ENCODE results near the gene ZNF599.
"Not testable (repeated sequence)": the region's sequence is repeated elsewhere in the genome, so short reads cannot be mapped to it uniquely, and the experiment has no call there.

ZNF599 gene

DNA sequence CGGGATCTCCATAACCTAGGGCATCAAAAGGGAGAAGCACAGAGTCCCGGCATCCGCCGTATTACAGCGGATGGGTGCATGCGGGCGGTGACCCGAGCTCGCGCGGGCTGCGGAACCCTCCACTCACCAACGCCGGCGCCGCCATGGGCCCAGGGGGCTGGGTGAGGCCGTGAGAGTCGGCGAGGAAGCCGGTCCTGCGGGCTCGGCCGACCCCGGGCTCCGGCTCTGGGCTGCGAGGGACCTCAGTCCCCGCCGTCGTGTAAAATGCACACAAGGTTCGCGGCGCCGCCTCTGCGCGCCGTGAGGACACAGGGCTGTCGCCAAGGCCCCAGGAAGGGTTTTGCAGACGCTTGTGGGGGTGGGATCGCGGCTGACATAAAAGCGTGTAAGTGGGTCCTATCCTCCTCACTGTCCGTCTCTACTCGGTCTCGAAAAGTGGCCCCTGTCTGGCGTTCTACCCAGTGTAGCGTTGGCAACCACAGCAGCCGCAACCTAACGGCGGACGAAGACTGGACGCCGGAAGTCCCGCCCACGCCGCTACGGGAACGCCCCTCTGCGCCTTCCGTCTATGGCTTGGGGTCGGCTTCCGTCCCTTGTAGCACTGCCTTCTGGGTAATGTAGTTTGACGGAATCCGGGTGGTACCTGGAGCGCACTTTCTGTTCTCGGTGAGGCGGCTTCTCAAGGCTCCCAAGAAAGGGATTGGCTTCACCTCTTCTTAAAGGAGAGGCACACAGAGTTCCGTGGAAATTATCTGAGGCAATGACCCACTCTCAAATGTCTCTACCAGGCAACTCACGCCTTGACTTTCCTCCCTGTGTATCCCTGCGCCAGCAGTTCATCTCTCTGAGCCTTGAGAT is at the start of gene ZNF599:
Gene ZNF599 (minus strand): TSS at position 519 of the 858 bp plus-strand sequence. CDS start 374 bp downstream, at position 145.
- DNase-seq, result peak; percentile 98

- DNase-seq, result peak; percentile 91
Measured at GRCh38 chr19:34818270-34818669, 45.3 kb upstream of the ZNF599 start.

- no peak for DNase-seq
Measured at GRCh38 chr19:34816708-34817107, 43.7 kb upstream of the ZNF599 start.

- DNase-seq, result no peak
Measured at GRCh38 chr19:34808566-34808965, 35.6 kb upstream of the ZNF599 start.

DNA sequence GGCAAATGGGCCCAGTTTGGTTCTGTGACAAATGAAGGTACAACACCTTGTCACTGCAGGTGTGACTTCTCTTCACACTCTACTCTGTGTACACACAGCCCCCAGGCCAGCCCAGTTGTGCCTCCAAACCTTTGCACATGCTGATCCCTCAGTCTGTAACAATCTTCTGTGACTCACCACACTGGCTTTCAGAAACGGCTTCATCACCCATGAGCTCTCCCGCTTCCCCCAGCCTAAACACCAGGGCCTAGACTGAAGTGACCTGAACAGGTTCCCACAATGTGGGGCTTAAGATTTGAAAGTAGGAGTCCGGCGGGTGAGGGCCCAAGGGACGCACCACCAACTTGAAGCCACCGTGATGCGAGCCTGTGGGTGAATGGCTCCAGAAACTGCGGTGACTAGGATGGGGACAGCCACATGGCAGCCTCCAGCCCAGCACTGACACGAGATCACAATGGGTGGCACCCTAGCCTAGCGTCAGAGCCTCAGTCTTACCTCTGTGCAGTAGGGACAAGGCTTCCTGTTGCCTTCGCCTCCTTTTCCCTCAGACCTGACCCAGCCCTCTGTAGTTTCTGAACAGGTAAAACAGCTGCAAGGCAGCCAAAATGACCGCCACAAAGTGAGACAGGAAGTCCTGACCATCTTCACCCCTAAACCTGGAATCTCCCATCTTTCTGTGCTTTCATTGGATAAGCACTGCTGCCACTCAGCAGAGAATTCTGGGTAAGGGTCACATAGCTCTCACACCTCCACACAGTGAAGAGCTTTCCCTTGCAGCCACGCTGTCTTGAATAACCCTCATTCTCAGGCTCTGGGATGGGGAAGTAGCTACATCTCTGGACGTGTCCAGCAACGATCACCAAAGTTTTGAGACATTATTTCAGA is 34.2 kb upstream of the ZNF599 start:
- no peak for DNase-seq

- no peak for DNase-seq
Measured at GRCh38 chr19:34804115-34804514, 31.1 kb upstream of the ZNF599 start.

- DNase-seq, result not testable (repeated sequence)
Measured at GRCh38 chr19:34796953-34797352, 23.9 kb upstream of the ZNF599 start.

- no peak for DNase-seq
Measured at GRCh38 chr19:34794066-34794960, 21.3 kb upstream of the ZNF599 start.

DNA sequence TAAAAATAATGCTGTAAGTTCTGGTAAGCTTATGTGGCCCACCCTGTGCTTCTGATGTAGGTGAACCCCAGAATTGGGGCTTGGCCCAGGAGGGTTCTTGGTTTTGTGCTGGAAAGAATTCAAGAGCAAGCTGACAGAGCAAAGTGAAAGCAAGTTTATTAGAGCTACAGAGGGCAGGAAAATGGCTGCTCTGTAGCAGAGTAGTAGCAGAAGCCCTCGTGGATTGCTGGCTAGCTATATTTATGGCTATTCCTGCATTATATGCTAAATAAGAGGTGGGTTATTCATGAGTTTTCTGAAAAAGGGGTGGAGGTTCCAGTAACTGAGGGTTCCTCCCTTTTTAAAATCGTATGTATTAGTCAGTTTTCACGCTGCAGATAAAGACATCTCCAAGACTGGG is 20.6 kb upstream of the ZNF599 start:
- peak; percentile 54 for DNase-seq

- DNase-seq, result peak; percentile 26
Measured at GRCh38 chr19:34788074-34788473, 15.1 kb upstream of the ZNF599 start.

- no peak for DNase-seq
Measured at GRCh38 chr19:34787059-34787824, 14.2 kb upstream of the ZNF599 start.

DNA sequence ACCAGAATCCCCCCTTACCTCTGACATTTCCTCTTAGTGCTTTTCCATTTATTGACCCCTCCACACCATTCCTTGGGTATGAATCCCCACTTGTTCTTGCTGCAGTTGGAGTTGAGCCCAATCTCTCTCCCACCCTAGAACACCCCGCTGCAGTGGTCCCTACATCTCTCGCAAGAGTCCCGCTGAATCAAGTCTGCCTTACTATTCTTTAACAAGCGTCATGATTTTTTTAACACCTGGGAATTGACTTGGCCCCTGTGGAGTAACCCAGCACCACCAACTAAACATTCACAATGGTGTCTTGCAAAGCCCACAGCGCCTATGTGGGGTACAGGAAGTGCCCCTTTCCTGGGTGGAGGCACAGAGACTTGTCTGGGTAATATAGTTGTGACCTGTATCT is 13.2 kb upstream of the ZNF599 start:
- no peak for DNase-seq

DNA sequence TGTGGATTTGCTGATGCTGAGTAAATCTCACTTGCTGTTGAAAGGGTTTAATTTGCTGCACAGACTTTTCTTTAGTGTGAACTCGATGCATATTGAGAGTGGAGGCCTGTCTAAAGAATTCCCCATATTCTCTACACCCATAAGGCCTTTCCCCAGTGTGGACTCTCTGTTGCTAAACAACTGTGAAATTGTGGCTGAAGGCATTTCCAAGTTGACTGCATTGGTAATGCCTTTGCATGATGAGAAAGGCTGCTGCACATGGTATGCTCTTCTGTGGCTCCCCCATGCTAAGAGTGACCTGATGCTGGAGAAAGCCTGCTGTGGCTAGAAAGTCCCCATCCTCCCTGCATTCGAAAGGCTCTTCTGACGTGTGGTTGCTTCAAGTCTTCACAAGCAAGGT is 6.6 kb upstream of the ZNF599 start:
- DNase-seq, result no peak

DNA sequence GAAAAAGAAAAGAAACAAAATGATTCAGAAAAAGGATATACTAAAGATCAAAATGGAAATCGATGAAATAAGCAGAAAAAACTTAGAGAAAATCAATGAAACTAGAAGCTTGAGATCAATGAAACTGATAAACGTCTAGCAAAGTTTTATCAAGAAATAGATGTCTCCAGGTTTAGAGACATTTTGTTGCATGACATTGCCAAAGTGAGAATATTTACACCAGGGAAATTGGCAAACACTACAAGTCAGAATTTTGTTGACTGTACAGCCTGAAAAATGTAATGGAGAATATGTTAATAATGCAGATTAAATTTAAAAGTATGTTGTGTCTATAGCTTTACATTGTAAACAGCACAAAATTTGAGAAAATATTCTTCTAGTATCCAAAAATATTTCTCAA is 5.3 kb upstream of the ZNF599 start:
- no peak for DNase-seq

DNA sequence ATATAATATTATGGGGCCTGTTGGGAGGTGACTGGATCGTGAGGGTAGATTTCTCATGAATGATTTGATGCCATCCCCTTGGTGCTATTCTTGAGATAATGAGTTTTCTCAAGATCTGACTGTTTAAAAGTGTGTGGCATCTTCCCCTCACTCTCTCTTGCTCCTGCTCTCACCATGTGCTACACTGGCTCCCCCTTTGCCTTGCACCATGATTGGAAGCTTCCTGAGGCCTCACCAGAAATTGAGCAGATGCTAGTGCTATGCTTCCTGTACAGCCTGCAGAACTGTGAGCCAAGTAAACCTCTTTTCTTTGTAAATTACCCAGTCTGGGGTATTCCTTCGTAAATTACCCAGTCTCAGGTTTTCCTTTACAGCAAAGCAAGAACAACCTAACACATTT is 1.8 kb upstream of the ZNF599 start:
- no peak for DNase-seq

GRCh38 chr19:34773555-34773864 is 495 bp upstream of the ZNF599 start:
- DNase-seq, result no peak

DNA sequence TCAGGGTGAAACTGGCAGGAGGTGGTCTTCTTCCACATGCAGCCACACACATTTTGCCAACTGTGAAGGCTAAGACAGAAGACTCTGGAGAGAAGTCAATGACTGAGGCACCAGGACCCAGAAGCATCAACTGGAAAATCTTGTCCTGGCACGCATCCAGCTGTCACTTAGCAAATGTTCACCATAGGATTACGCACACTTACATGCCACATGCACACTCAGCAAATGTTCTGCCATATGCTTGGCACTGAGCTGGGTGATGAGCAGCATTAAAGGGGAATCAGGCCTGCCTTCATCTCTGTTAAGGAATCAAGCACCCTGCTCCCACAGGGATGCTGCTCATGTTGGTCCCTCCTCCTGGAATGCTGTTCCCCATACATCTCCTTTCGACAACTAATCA is 5.1 kb downstream of the ZNF599 start:
- DNase-seq, result no peak

DNA sequence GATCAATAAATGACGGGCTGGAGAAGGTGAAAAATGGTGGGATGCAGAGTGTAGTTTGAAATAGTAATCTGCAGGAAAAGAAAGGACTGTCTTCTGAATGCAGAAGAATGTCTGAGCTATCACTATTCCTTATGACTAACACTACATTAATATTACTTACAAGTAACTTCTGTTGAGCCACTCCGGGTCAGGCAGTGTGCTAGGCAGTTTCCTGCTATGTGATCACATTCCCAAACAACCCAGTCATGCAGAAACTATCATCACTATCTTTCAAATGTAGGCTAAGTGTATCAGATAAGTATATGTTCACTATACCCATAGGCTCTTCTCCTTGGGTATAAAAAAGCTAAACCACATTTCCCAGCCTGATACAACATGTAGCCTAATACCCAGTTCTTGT is 6.6 kb downstream of the ZNF599 start:
- DNase-seq, result no peak

GRCh38 chr19:34759218-34759917 is 13.6 kb downstream of the ZNF599 start:
- DNase-seq, result no peak

DNA sequence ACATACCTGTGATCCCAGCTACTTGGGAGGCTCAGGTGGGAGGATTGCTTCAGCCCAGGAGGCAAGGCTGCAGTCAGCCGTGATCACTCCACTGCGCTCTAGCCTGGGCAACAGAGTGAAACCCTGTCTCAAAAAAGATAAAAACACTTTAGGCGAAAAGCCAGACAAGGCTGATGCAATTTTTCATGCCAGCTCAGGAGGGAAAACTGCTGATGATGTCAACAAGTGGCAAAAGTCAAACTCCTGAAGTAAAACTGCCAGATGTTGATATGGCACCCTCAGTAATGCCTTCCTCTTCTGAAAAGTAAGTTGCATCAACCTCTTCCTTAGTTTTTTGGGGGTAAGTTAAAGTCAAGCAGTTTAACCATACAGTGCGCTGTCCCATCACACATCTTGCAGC is 15.6 kb downstream of the ZNF599 start:
- DNase-seq, result no peak

DNA sequence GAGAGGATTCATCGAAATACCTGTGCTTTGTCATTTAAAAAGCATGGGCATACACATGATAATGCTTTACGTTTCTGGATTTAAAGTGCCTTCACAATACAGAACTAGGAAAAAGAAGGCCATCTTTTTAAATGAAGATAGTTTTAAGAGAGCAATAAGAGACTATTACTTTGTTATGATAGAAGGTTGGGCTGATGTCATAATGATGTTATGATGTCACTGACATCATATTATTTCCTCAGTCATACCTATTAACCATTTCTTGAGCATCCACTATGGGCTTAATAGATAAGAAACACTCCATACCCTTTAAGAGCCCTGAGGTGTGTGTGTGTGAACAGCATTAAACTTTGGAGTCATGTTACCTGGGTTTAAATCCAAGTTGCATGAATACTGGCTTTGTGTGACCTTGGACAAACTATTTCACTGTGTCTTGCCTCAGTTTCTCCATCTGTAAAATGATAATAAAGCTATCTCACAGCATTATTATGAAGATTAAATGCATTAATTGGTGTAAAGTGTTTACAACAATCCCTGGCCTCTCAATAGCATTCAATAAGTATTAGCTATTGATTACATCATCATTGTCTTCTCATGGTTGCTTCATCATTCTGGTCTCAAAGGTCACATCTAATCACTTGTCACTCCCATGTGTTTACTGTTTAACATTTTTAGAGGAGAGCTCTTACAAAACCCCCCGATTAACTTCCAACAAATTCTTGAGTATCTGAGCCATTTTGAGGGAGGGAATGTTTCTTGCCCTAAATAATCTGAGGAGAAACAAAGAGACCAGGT is 27.9 kb downstream of the ZNF599 start:
- DNase-seq, result no peak
